HG03060 (cell line): ENCODE results near the gene PAK5.

Experiments used
- ATAC-seq: cut with Tn5 transposase; IDR thresholded peaks from one replicate; pipeline ENCODE4 v1.9.1; 2021; ENCODE audit warnings: low read depth, moderate number of reproducible peaks; ENCODE audit not compliant: unreplicated experiment

The PAK5 gene

GRCh38 chr20:9588706-9589105, 250.2 kb downstream of the PAK5 start:
- ATAC-seq = no peak

- ATAC-seq = no peak
Measured at GRCh38 chr20:9583151-9583550, 255.7 kb downstream of the PAK5 start.

GRCh38 chr20:9582137-9582536, 256.7 kb downstream of the PAK5 start:
- no peak for ATAC-seq

- no peak for ATAC-seq
Measured at GRCh38 chr20:9581509-9581908, 257.4 kb downstream of the PAK5 start.

GRCh38 chr20:9578594-9578993, 260.3 kb downstream of the PAK5 start:
- no peak for ATAC-seq

GRCh38 chr20:9577397-9577796, 261.5 kb downstream of the PAK5 start:
- no peak for ATAC-seq

- ATAC-seq = no peak
Measured at GRCh38 chr20:9576695-9577094, 262.2 kb downstream of the PAK5 start.

GRCh38 chr20:9575836-9576235, 263.0 kb downstream of the PAK5 start:
- ATAC-seq = no peak

- no peak for ATAC-seq
Measured at GRCh38 chr20:9574776-9575175, 264.1 kb downstream of the PAK5 start.

- no peak for ATAC-seq
Measured at GRCh38 chr20:9574181-9574580, 264.7 kb downstream of the PAK5 start.

GRCh38 chr20:9573335-9574151, 265.3 kb downstream of the PAK5 start:
- no peak for ATAC-seq

- ATAC-seq = no peak
Measured at GRCh38 chr20:9572670-9573069, 266.2 kb downstream of the PAK5 start.

- ATAC-seq = no peak
Measured at GRCh38 chr20:9571783-9572182, 267.1 kb downstream of the PAK5 start.

- ATAC-seq = no peak
Measured at GRCh38 chr20:9570612-9571011, 268.3 kb downstream of the PAK5 start.

- no peak for ATAC-seq
Measured at GRCh38 chr20:9566977-9567376, 271.9 kb downstream of the PAK5 start.

- ATAC-seq = no peak
Measured at GRCh38 chr20:9565910-9566550, 272.8 kb downstream of the PAK5 start.

GRCh38 chr20:9557411-9557810, 281.5 kb downstream of the PAK5 start:
- no peak for ATAC-seq

GRCh38 chr20:9555781-9556180, 283.1 kb downstream of the PAK5 start:
- no peak for ATAC-seq

GRCh38 chr20:9551808-9552550, 286.9 kb downstream of the PAK5 start:
- ATAC-seq = no peak

GRCh38 chr20:9550871-9551270, 288.0 kb downstream of the PAK5 start:
- no peak for ATAC-seq

GRCh38 chr20:9550283-9550682, 288.6 kb downstream of the PAK5 start:
- no peak for ATAC-seq
